Sigmoid colon (tissue), 4 donors: ENCODE results near the gene MAML3.

ENCODE experiments used
- CTCF ChIP-seq, 4 experiments: fragments of 450-650 bp in 3 of 4; fragments of 200-600 bp in 1 of 4; IDR thresholded peaks; one replicate each; pipeline ENCODE4 v1.5.1; 2016 to 2019; ENCODE audit warnings: antibody characterized with exemption in 4 of 4, mild to moderate bottlenecking in 3 of 4, moderate library complexity in 2 of 4
- EP300 ChIP-seq, 4 donors: sonication (generic); formaldehyde crosslinking; IDR thresholded peaks; one replicate each; pipeline ENCODE4 v1.6.1; 2017; ENCODE audit warnings: antibody characterized with exemption in 4 of 4
- POLR2A ChIP-seq, 2 donors: fragments of 450-650 bp; IDR thresholded peaks; one replicate each; pipeline ENCODE4 v1.6.1; 2016; ENCODE audit warnings: antibody characterized with exemption in 2 of 2, mild to moderate bottlenecking in 2 of 2, moderate library complexity in 2 of 2
- POLR2AphosphoS5 ChIP-seq, 4 donors: sonication (generic); formaldehyde crosslinking; IDR thresholded peaks; one replicate each; pipeline ENCODE4 v1.6.1; 2017; ENCODE audit warnings: antibody characterized with exemption in 4 of 4

GRCh38 chr4:139978692-139979091 is 175.3 kb downstream of the MAML3 start:
- no peak for TF ChIP-seq POLR2A (IDR thresholded peaks at IDR 0.05)
- TF ChIP-seq CTCF (IDR thresholded peaks at IDR 0.05) = no peak
- no peak for TF ChIP-seq POLR2AphosphoS5 (IDR thresholded peaks at IDR 0.05)
- no peak for TF ChIP-seq EP300 (IDR thresholded peaks at IDR 0.05)
